ENCODE measurements around the gene ANKIB1.

DNA sequence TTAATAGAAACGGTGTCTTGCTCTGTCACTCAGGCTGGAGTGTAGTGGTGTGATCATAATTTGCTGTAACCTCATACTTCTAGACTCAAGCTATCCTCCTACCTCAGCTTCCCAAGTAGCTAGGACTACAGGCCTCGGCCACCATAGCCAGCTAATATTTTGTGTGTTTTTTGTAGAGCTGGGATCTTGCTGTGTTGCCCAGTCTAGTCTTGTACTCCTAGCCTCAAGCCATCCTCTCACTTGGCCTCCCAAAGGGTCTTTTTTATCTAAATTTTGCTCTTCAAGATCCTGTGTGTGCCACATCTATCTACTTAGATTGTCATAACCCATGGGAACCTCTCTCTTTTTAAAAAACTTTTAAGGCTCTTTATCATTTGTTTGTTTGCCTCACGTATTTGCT, 50.5 kb downstream of the ANKIB1 start:
- TF ChIP-seq POLR2A (IDR thresholded peaks at IDR 0.05; ENCODE audit: low read depth, low read length), result no peak
- no peak for TF ChIP-seq TAF1 (IDR thresholded peaks at IDR 0.05; ENCODE audit: borderline replicate concordance, low read depth, low read length)
